Measurements from ENCODE around the gene ZNF665.
"Not testable (repeated sequence)": the region's sequence is repeated elsewhere in the genome, so short reads cannot be mapped to it uniquely, and the experiment has no call there.

ZNF665 gene

GRCh38 chr19:53192771-53193534 is at the start of gene ZNF665:
Gene ZNF665, minus strand, starts transcription at chr19:53193358. Its CDS starts 10,460 bp downstream, at chr19:53182898.
- Mint-ChIP-seq H3K4me3 (peak within 1 kb of the TSS; percentile 95 to 98 (median 97)), H3K36me3 (ENCODE audit: low read depth) (peaks cover 39% of the 10 kb centered on the region), H3K9me3 (peaks cover 2% of the 10 kb centered on the region), H3K27ac (peak within 1 kb of the TSS; percentile 88 to 94 (median 94)), H3K4me1 (peaks cover 21% of the 10 kb centered on the region), H3K27me3 (ENCODE audit: low read depth) (no peaks in the 10 kb centered on the region)
- TF ChIP-seq, protein P1, sequence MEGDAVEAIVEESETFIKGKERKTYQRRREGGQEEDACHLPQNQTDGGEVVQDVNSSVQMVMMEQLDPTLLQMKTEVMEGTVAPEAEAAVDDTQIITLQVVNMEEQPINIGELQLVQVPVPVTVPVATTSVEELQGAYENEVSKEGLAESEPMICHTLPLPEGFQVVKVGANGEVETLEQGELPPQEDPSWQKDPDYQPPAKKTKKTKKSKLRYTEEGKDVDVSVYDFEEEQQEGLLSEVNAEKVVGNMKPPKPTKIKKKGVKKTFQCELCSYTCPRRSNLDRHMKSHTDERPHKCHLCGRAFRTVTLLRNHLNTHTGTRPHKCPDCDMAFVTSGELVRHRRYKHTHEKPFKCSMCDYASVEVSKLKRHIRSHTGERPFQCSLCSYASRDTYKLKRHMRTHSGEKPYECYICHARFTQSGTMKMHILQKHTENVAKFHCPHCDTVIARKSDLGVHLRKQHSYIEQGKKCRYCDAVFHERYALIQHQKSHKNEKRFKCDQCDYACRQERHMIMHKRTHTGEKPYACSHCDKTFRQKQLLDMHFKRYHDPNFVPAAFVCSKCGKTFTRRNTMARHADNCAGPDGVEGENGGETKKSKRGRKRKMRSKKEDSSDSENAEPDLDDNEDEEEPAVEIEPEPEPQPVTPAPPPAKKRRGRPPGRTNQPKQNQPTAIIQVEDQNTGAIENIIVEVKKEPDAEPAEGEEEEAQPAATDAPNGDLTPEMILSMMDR (IDR thresholded peaks at IDR 0.05; ENCODE audit: unreplicated experiment in 3 of 3) = no peak

- TF ChIP-seq, protein P1 (IDR thresholded peaks at IDR 0.05; ENCODE audit: unreplicated experiment in 3 of 3) = no peak
Observed at GRCh38 chr19:53237114-53237777, 44.1 kb upstream of the ZNF665 start.

GRCh38 chr19:53224606-53225005 is 31.4 kb upstream of the ZNF665 start:
- Mint-ChIP-seq H3K27ac (no peak overlapping the region), H3K4me1 (no peaks in the 10 kb centered on the region), H3K27me3 (ENCODE audit: low read depth) (no peaks in the 10 kb centered on the region), H3K9me3 (peaks cover 50% of the 10 kb centered on the region), H3K36me3 (ENCODE audit: low read depth) (peaks cover 31% of the 10 kb centered on the region), H3K4me3 (no peak overlapping the region)
- TF ChIP-seq, protein P1 (IDR thresholded peaks at IDR 0.05; ENCODE audit: unreplicated experiment in 3 of 3) = no peak

More at GRCh38 chr19:53237114-53237777, 44.1 kb upstream of the ZNF665 start:
- Mint-ChIP-seq H3K27ac (no peak overlapping the region), H3K9me3 (peaks cover 80% of the 10 kb centered on the region), H3K4me3 (no peak overlapping the region), H3K4me1 (no peaks in the 10 kb centered on the region), H3K27me3 (ENCODE audit: low read depth) (no peaks in the 10 kb centered on the region), H3K36me3 (ENCODE audit: low read depth) (peaks cover 86% of the 10 kb centered on the region)

DNA sequence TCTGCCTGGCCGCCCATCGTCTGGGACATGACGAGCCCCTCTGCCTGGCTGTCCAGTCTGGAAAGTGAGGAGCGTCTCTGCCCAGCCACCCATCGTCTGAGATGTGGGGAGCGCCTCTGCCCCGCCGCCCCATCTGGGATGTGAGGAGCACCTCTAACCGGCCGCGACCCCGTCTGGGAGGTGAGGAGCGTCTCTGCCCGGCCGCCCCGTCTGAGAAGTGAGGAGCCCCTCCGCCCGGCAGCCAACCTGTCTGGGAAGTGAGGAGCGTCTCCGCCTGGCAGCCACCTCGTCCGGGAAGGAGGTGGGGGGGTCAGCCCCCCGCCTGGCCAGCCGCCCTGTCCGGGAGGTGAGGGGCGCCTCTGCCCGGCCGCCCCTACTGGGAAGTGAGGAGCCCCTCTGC is 29.6 kb upstream of the ZNF665 start:
- H3K4me3 Mint-ChIP-seq; H3K4me1 Mint-ChIP-seq; H3K27ac Mint-ChIP-seq; H3K27me3 Mint-ChIP-seq (ENCODE audit: low read depth): not testable (repeated sequence)
- peaks cover 21% of the 10 kb centered on the region for H3K36me3 Mint-ChIP-seq (ENCODE audit: low read depth)
- H3K9me3 Mint-ChIP-seq = peaks cover 53% of the 10 kb centered on the region

DNA sequence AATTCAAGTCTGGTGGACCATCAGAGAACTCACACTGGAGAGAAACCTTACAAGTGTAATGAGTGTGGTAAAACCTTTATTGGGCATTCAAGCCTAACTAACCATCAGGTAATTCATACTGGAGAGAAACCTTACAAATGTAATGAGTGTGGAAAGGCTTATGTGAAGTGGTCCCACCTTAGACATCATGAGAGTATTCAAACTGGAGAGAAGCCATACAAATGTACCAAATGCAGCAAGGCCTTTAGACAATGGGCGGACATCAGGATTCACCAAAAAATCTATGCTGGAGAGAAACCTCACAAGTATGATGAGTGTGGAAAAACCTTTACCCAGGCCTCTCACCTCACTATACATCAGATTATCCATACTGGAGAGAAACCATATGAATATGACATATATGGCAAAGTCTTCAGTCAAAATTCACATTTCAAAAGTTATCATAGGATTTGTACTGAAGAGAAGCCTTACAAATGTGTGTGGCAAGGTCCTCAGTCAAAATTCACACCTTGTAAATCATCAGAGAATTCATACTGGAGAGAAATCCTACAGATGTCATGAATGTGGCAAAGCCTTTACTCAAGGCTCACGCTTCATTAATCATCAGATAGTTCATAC is 19.7 kb upstream of the ZNF665 start:
- Mint-ChIP-seq H3K9me3 (peaks cover 83% of the 10 kb centered on the region), H3K27me3 (ENCODE audit: low read depth) (no peaks in the 10 kb centered on the region), H3K27ac (no peak overlapping the region), H3K4me3 (no peak overlapping the region), H3K36me3 (ENCODE audit: low read depth) (peaks cover 67% of the 10 kb centered on the region), H3K4me1 (no peaks in the 10 kb centered on the region)
- TF ChIP-seq, protein P1 (IDR thresholded peaks at IDR 0.05; ENCODE audit: unreplicated experiment in 3 of 3) = no peak

DNA sequence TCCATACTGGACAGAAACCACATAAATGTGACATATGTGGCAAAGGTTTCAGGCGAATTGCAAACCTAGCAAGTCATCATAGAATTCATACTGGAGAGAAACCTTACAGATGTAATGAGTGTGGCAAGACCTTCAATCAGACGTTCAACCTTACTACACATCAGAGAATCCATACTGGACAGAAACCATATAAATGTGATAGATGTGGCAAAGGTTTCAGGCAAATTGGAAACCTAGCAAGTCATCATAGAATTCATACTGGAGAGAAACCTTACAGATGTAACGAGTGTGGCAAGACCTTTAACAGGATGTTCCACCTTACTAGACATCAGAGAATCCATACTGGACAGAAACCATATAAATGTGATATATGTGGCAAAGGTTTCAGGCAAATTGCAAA is 18.4 kb upstream of the ZNF665 start:
- H3K36me3 Mint-ChIP-seq (ENCODE audit: low read depth) = peaks cover 78% of the 10 kb centered on the region
- peaks cover 87% of the 10 kb centered on the region for H3K9me3 Mint-ChIP-seq
- not testable (repeated sequence) for H3K4me1 Mint-ChIP-seq; H3K27ac Mint-ChIP-seq; H3K27me3 Mint-ChIP-seq (ENCODE audit: low read depth); H3K4me3 Mint-ChIP-seq

Measured in nephron (organoid).